AG09319 (cell line): Measurements from ENCODE around the gene BTBD9.

Source experiments
- DNase-seq: peaks from one replicate; pipeline ENCODE4 v3.0.0-alpha.2; 2010; ENCODE audit warnings: low read depth; ENCODE audit errors: extremely low read depth
- CTCF ChIP-seq: IDR thresholded peaks from 2 replicates; pipeline ENCODE4 v1.5.1; 2011; ENCODE audit warnings: low read depth, mild to moderate bottlenecking, inconsistent platforms, low read length, moderate library complexity

The BTBD9 gene

GRCh38 chr6:38180586-38180985 lies 459.1 kb downstream of the BTBD9 start:
- TF ChIP-seq CTCF: no peak
- no peak for DNase-seq

- no peak for DNase-seq
- TF ChIP-seq CTCF: no peak
These were observed 459.8 kb downstream of the BTBD9 start for GRCh38 chr6:38179794-38180430.

- TF ChIP-seq CTCF: peak; percentile 3; the same call in 1 of the 2 replicates
- no peak for DNase-seq
These were observed 460.4 kb downstream of the BTBD9 start for GRCh38 chr6:38179300-38179699.

- DNase-seq: no peak
- no peak for TF ChIP-seq CTCF
These were observed 461.2 kb downstream of the BTBD9 start for GRCh38 chr6:38178584-38178886.

GRCh38 chr6:38177882-38178583 lies 461.7 kb downstream of the BTBD9 start:
- no peak for TF ChIP-seq CTCF
- no peak for DNase-seq

GRCh38 chr6:38176797-38177751 lies 462.7 kb downstream of the BTBD9 start:
- DNase-seq: no peak
- no peak for TF ChIP-seq CTCF

- DNase-seq: no peak
- TF ChIP-seq CTCF: no peak
These were observed 463.9 kb downstream of the BTBD9 start for GRCh38 chr6:38175786-38176185.
